GM23338 (cell line): ENCODE measurements around the gene RBM46. TPM values are rescaled to one million over a fixed set of nuclear protein-coding genes. Genes with fewer than 3 reads are reported as not detected.
A peak's percentile ranks its signal among the peaks of the same experiment; 100 is the strongest.
"Not testable (repeated sequence)": the region's sequence is repeated elsewhere in the genome, so short reads cannot be mapped to it uniquely, and the experiment has no call there.

ENCODE experiments used
- ATAC-seq: fragments of 200-7000 bp; cut with Tn5 transposase; 3 replicates; pipeline ENCODE4 v1.9.1; 2020
- DNase-seq: peaks from one replicate; pipeline ENCODE4 v3.0.0-alpha.2; 2015; ENCODE audit warnings: low spot score
- H2AFZ ChIP-seq: fragments of 200-600 bp; sonication (generic); 2 replicates; pipeline ENCODE4 v1.8.0; 2016; ENCODE audit warnings: antibody characterized with exemption, mild to moderate bottlenecking, moderate library complexity
- H3F3A ChIP-seq: fragments of 200-600 bp; sonication (generic); replicated peaks from 2 replicates; pipeline ENCODE4 v1.8.0; 2017; ENCODE audit warnings: antibody characterized with exemption, mixed run types, low read depth
- H3K27ac ChIP-seq: fragments of 200-600 bp; sonication (generic); 2 replicates; pipeline ENCODE4 v1.6.1; 2016; ENCODE audit warnings: low read depth
- H3K27me3 ChIP-seq: fragments of 200-600 bp; sonication (generic); 2 replicates; pipeline ENCODE4 v1.8.0; 2016; ENCODE audit warnings: mild to moderate bottlenecking, mixed run types, moderate library complexity; ENCODE audit not compliant: insufficient read depth
- H3K36me3 ChIP-seq: fragments of 200-600 bp; sonication (generic); 2 replicates; pipeline ENCODE4 v1.8.0; 2016; ENCODE audit warnings: mild to moderate bottlenecking; ENCODE audit not compliant: insufficient read depth
- H3K4me1 ChIP-seq: fragments of 200-600 bp; sonication (generic); 2 replicates; pipeline ENCODE4 v1.8.0; 2016; ENCODE audit warnings: mild to moderate bottlenecking, moderate library complexity; ENCODE audit not compliant: insufficient read depth
- H3K4me2 ChIP-seq: fragments of 200-600 bp; sonication (generic); 2 replicates; pipeline ENCODE4 v1.7.1; 2017; ENCODE audit warnings: mixed run types
- H3K4me3 ChIP-seq: fragments of 200-600 bp; sonication (generic); 2 replicates; pipeline ENCODE4 v1.6.1; 2016; ENCODE audit warnings: mixed run types
- H3K79me2 ChIP-seq: fragments of 200-600 bp; sonication (generic); replicated peaks from 2 replicates; pipeline ENCODE4 v1.8.0; 2017; ENCODE audit warnings: mild to moderate bottlenecking; ENCODE audit not compliant: insufficient read depth
- H3K9me2 ChIP-seq: fragments of 200-600 bp; sonication (generic); 2 replicates; pipeline ENCODE4 v1.8.0; 2017; ENCODE audit not compliant: insufficient read depth
- H4K20me1 ChIP-seq: fragments of 200-600 bp; sonication (generic); replicated peaks from 2 replicates; pipeline ENCODE4 v1.8.0; 2017; ENCODE audit warnings: mild to moderate bottlenecking; ENCODE audit not compliant: insufficient read depth
- H3K27ac Mint-ChIP-seq: 2 replicates; pipeline ENCODE4 v1.8.0; 2020; ENCODE audit warnings: inconsistent platforms, mild to moderate bottlenecking, moderate library complexity, mixed read lengths
- H3K27me3 Mint-ChIP-seq: 3 replicates; pipeline ENCODE4 v1.8.0; 2022; ENCODE audit warnings: low read depth, mild to moderate bottlenecking, moderate library complexity, mixed read lengths, inconsistent platforms; ENCODE audit not compliant: insufficient read depth, poor library complexity
- H3K36me3 Mint-ChIP-seq: 3 replicates; pipeline ENCODE4 v1.8.0; 2021; ENCODE audit warnings: low read depth, mild to moderate bottlenecking, inconsistent platforms, moderate library complexity, mixed read lengths
- H3K4me1 Mint-ChIP-seq: 3 replicates; pipeline ENCODE4 v1.8.0; 2020; ENCODE audit warnings: mild to moderate bottlenecking, inconsistent platforms, mixed read lengths
- H3K4me3 Mint-ChIP-seq: 3 replicates; pipeline ENCODE4 v1.8.0; 2021; ENCODE audit warnings: moderate library complexity, mild to moderate bottlenecking, inconsistent platforms, mixed read lengths
- H3K9me3 Mint-ChIP-seq: 3 replicates; pipeline ENCODE4 v1.8.0; 2020; ENCODE audit warnings: moderate library complexity, mild to moderate bottlenecking, inconsistent platforms, mixed read lengths
- CREB1 ChIP-seq: fragments of 250-450 bp; sonication (Bioruptor Pico); IDR thresholded peaks from 2 replicates; pipeline ENCODE4 v1.5.0; 2020; ENCODE audit warnings: low read depth, mild to moderate bottlenecking, moderate library complexity
- CTCF ChIP-seq, 2 experiments: fragments of 200-600 bp in 1 of 2; sonication (generic) in 1 of 2; conservative IDR thresholded peaks; 2 replicates each; pipeline versions ENCODE4 v1.5.1 to v1.6.1; 2016 to 2017; ENCODE audit warnings: antibody characterized with exemption in 2 of 2, low read depth in 2 of 2, mild to moderate bottlenecking in 2 of 2, moderate library complexity in 1 of 2
- ETS1 ChIP-seq: IDR thresholded peaks from 2 replicates; pipeline ENCODE4 v1.6.1; 2016; ENCODE audit warnings: antibody characterized with exemption
- EZH2phosphoT487 ChIP-seq: fragments of 200-600 bp; sonication (generic); IDR thresholded peaks from one replicate; pipeline ENCODE4 v1.8.1; 2018; ENCODE audit warnings: antibody characterized with exemption; ENCODE audit not compliant: unreplicated experiment
- JUNB ChIP-seq: IDR thresholded peaks from one replicate; pipeline ENCODE4 v1.6.1; 2016; ENCODE audit warnings: antibody characterized with exemption; ENCODE audit not compliant: unreplicated experiment
- NANOG ChIP-seq: IDR thresholded peaks from 2 replicates; pipeline ENCODE4 v1.6.1; 2016; ENCODE audit warnings: antibody characterized with exemption, borderline replicate concordance
- STAT1 ChIP-seq: IDR thresholded peaks from one replicate; pipeline ENCODE4 v1.6.1; 2016; ENCODE audit warnings: antibody characterized with exemption; ENCODE audit not compliant: unreplicated experiment
- ZNF114 ChIP-seq: fragments of 250-450 bp; sonication (Bioruptor Pico); IDR thresholded peaks from 2 replicates; pipeline ENCODE4 v1.5.0; 2020; ENCODE audit warnings: mild to moderate bottlenecking, moderate library complexity
- ZNF331 ChIP-seq: fragments of 250-450 bp; sonication (Bioruptor Pico); IDR thresholded peaks from 2 replicates; pipeline ENCODE4 v1.5.0; 2020; ENCODE audit warnings: low read depth, mild to moderate bottlenecking, moderate library complexity
- ZNF462 ChIP-seq: fragments of 250-450 bp; sonication (Bioruptor Pico); IDR thresholded peaks from 2 replicates; pipeline ENCODE4 v1.5.0; 2020; ENCODE audit warnings: mild to moderate bottlenecking, moderate library complexity
- polyA plus RNA-seq: library from polyadenylated mRNA; unstranded; fragments of >200 nt; fragmentation: Nextera tagmentation; extraction: Ambion mirVana; gene quantifications from 2 replicates; pipeline ENCODE4 v1.2.1, GENCODE V29; 2016
- total RNA-seq: library from RNA; depleted of rRNA; stranded (reverse); fragments of >200 nt; shearing (Covaris generic); gene quantifications from 2 replicates; pipeline ENCODE4 v1.2.3, GENCODE V29; 2014

Gene RBM46
- total and polyA plus RNA-seq, 2 experiments from 2014 or later = 22.9 to 42.4 TPM

DNA sequence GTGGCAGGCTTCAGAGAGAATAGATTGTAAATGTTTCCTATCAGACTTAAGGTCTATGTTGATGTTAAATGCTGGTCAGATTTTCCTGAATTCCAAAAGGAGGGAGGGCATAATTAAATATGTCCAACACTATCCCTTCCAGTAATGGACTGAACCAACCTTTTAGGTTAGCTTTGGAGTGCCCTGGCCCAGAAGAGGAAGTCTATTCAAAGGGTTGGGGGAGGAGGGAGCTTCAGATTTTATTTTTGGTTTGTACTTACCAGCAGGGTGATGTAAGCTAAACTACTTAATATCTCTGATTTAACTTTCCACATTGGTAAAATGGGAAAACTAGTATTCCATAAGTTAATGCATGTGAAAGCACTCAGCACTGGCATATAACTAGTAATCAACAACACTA, 91.1 kb downstream of the RBM46 start:
- Mint-ChIP-seq H3K9me3 (peaks cover 56% of the 10 kb centered on the region), H3K27ac (no peak overlapping the region), H3K4me1 (peaks cover 27% of the 10 kb centered on the region), H3K4me3 (no peak overlapping the region), H3K36me3 (peaks cover 44% of the 10 kb centered on the region), H3K27me3 (peaks cover 2% of the 10 kb centered on the region)
- H3K4me2 ChIP-seq = no peak overlapping the region
- H3K9me2 ChIP-seq = no peaks in the 10 kb centered on the region
- no peak for TF ChIP-seq NANOG
- TF ChIP-seq CREB1 (CRISPR knock-in tag) = no peak
- TF ChIP-seq CTCF (conservative IDR thresholded peaks at IDR 0.05; ENCODE audit: low read depth in 2 of 2) = no peak
- no peak for TF ChIP-seq ZNF331 (CRISPR knock-in tag)
- TF ChIP-seq EZH2phosphoT487 = no peak
- no peak for TF ChIP-seq ETS1
- TF ChIP-seq STAT1 = no peak
- TF ChIP-seq ZNF114 (CRISPR knock-in tag) = no peak
- TF ChIP-seq JUNB = no peak
- TF ChIP-seq ZNF462 (CRISPR knock-in tag) = no peak
- no peak overlapping the region for H2AFZ ChIP-seq
- DNase-seq (no peak), ATAC-seq (no peak)
- peaks cover 9% of the 10 kb centered on the region; the same call in 1 of the 2 replicates for H3K36me3 ChIP-seq
- peaks cover 34% of the 10 kb centered on the region for H3K4me1 ChIP-seq
- H4K20me1 ChIP-seq = no peaks in the 10 kb centered on the region
- H3K4me3 ChIP-seq = no peak overlapping the region
- H3K27me3 ChIP-seq = no peaks in the 10 kb centered on the region
- H3K27ac ChIP-seq = no peak overlapping the region
- H3K79me2 ChIP-seq = no peaks in the 10 kb centered on the region
- no peaks in the 10 kb centered on the region for H3F3A ChIP-seq

- not testable (repeated sequence) for H3K27ac Mint-ChIP-seq, H3K4me3 ChIP-seq, H3K27me3 Mint-ChIP-seq, H3K9me2 ChIP-seq, H4K20me1 ChIP-seq, H3K4me3 Mint-ChIP-seq, ATAC-seq, H3K79me2 ChIP-seq, H3K27ac ChIP-seq, H3K36me3 ChIP-seq, H3K27me3 ChIP-seq, H2AFZ ChIP-seq, H3F3A ChIP-seq, H3K4me2 ChIP-seq
- Mint-ChIP-seq H3K36me3 (peaks cover 47% of the 10 kb centered on the region), H3K4me1 (peaks cover 15% of the 10 kb centered on the region), H3K9me3 (peaks cover 57% of the 10 kb centered on the region)
- DNase-seq = peak; percentile 24
- H3K4me1 ChIP-seq = peaks cover 16% of the 10 kb centered on the region
Observed at GRCh38 chr4:154874049-154874448, 93.0 kb downstream of the RBM46 start.
